Heart left ventricle (tissue), 13 donors: ENCODE results near the gene DPY30.

Experiments used
- POLR2A ChIP-seq, 2 donors: fragments of 450-650 bp; IDR thresholded peaks; one replicate each; pipeline ENCODE4 v1.6.1; 2017; ENCODE audit warnings: antibody characterized with exemption in 2 of 2, mild to moderate bottlenecking in 2 of 2, moderate library complexity in 2 of 2
- TF ChIP-seq, protein P1 (sequence below), 12 donors: fragments of 200-600 bp; sonication (generic) in 4 of 12; IDR thresholded peaks; one replicate each; pipeline versions ENCODE4 v1.5.0 to v1.8.0; 2018 to 2022; ENCODE audit warnings: antibody characterized with exemption in 12 of 12, mild to moderate bottlenecking in 5 of 12
- donor health status: ischemic (EF 13 %, LVEDD 7.1; RV severe dilation, severe dysfunction).
- donor health status: DM: no; HTN: yes; CAD: no.
- donor health status: DM: no; HTN: no; CAD: no.
- donor health status: ischemic (EF 25% LVEDD 6.9; RV normal size, moderate dysfunction).
- donor health status: ischemic (EF 25% LVEDD 5.7; RV mildly dilated, moderate dysfunction).
- donor health status: ischemic (EF 35%, LVEDD 5.7; RV mildly dilated, moderate dysfunction).
- donor health status: nonischemic (EF 11% LVEDD 7.7; RV severe dilation, severe dysfunction).
- donor health status: DM: yes; HTN: yes; CAD: no.
- donor health status: PGD.
- donor health status: ischemic (EF 29% LVEDD 5.4; RV normal size, mild dysfunction).
- donor health status: nonischemic (EF 23%, LVEDD 6.1; RV moderate dilation, normal function).

DNA sequence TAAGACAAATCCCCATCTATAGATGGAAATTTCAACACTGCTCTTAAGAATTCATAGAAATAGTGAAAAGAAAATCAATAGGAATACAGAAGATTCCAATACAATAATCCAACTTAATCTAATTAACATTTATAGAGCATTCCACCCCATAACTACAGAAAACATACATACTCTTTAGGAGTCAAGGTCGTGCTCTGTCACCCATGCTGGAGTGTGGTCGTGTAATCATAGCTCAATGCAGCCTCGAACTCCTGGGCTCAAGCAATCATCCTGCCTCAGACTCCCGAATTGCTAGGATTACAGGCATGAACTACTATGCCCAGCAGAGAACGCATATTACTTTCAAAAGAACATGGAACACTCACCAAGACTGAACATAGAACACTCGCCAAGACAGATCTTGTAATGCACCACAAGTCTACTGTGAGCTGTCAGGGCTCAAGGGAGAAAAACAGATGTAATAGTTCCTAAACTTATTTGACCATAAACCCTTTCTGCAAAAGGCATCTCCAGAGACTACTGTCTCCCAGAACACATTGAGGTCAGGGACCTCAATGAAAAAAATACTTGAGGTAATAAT lies 42.9 kb downstream of the DPY30 start:
- TF ChIP-seq, protein P1, sequence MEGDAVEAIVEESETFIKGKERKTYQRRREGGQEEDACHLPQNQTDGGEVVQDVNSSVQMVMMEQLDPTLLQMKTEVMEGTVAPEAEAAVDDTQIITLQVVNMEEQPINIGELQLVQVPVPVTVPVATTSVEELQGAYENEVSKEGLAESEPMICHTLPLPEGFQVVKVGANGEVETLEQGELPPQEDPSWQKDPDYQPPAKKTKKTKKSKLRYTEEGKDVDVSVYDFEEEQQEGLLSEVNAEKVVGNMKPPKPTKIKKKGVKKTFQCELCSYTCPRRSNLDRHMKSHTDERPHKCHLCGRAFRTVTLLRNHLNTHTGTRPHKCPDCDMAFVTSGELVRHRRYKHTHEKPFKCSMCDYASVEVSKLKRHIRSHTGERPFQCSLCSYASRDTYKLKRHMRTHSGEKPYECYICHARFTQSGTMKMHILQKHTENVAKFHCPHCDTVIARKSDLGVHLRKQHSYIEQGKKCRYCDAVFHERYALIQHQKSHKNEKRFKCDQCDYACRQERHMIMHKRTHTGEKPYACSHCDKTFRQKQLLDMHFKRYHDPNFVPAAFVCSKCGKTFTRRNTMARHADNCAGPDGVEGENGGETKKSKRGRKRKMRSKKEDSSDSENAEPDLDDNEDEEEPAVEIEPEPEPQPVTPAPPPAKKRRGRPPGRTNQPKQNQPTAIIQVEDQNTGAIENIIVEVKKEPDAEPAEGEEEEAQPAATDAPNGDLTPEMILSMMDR (IDR thresholded peaks at IDR 0.05): no peak
- TF ChIP-seq POLR2A (IDR thresholded peaks at IDR 0.05): no peak
